HG02884 (cell line): ENCODE results near the gene SLC35B4.
"Not testable (repeated sequence)": the region's sequence is repeated elsewhere in the genome, so short reads cannot be mapped to it uniquely, and the experiment has no call there.

Experiments used
- ATAC-seq: cut with Tn5 transposase; IDR thresholded peaks from one replicate; pipeline ENCODE4 v1.9.1; 2021; ENCODE audit warnings: mild to moderate bottlenecking, moderate library complexity; ENCODE audit not compliant: unreplicated experiment

SLC35B4 gene

GRCh38 chr7:134295982-134296381 lies 20.7 kb downstream of the SLC35B4 start:
- not testable (repeated sequence) for ATAC-seq

- ATAC-seq, result peak; percentile 100
These were observed 23.6 kb downstream of the SLC35B4 start for GRCh38 chr7:134293002-134293740.

GRCh38 chr7:134290286-134290685 lies 26.4 kb downstream of the SLC35B4 start:
- ATAC-seq, result no peak

- no peak for ATAC-seq
These were observed 26.9 kb downstream of the SLC35B4 start for GRCh38 chr7:134289841-134290240.

GRCh38 chr7:134289423-134289822 lies 27.3 kb downstream of the SLC35B4 start:
- no peak for ATAC-seq

- ATAC-seq, result no peak
These were observed 28.6 kb downstream of the SLC35B4 start for GRCh38 chr7:134287916-134288659.

- no peak for ATAC-seq
These were observed 31.8 kb downstream of the SLC35B4 start for GRCh38 chr7:134284952-134285351.

GRCh38 chr7:134284011-134284410 lies 32.7 kb downstream of the SLC35B4 start:
- ATAC-seq, result no peak

GRCh38 chr7:134280508-134280907 lies 36.2 kb downstream of the SLC35B4 start:
- no peak for ATAC-seq

GRCh38 chr7:134279898-134280297 lies 36.8 kb downstream of the SLC35B4 start:
- ATAC-seq, result no peak

GRCh38 chr7:134279336-134279735 lies 37.4 kb downstream of the SLC35B4 start:
- ATAC-seq, result no peak

GRCh38 chr7:134278502-134279153 lies 38.1 kb downstream of the SLC35B4 start:
- no peak for ATAC-seq

- ATAC-seq, result no peak
These were observed 39.8 kb downstream of the SLC35B4 start for GRCh38 chr7:134276951-134277350.

GRCh38 chr7:134262322-134262721 lies 54.4 kb downstream of the SLC35B4 start:
- ATAC-seq, result no peak

- ATAC-seq, result no peak
These were observed 60.9 kb downstream of the SLC35B4 start for GRCh38 chr7:134255814-134256213.

GRCh38 chr7:134254311-134254710 lies 62.4 kb downstream of the SLC35B4 start:
- ATAC-seq, result no peak

- ATAC-seq, result no peak
These were observed 68.5 kb downstream of the SLC35B4 start for GRCh38 chr7:134248196-134248595.

- no peak for ATAC-seq
These were observed 70.0 kb downstream of the SLC35B4 start for GRCh38 chr7:134246761-134247160.

GRCh38 chr7:134246347-134246746 lies 70.4 kb downstream of the SLC35B4 start:
- no peak for ATAC-seq

- no peak for ATAC-seq
These were observed 71.5 kb downstream of the SLC35B4 start for GRCh38 chr7:134245253-134245652.
